OCI-LY7 (cell line): Measurements from ENCODE around the gene TNFSF4. TPM values are rescaled to one million over a fixed set of nuclear protein-coding genes. Genes with fewer than 3 reads are reported as not detected.

Source experiments
- BruUV-seq: library from RNA; stranded (reverse); fragments of 400-500 nt; replicated peaks from 2 replicates; lab custom pipeline; 2021; lab: Mats Ljungman, UMichigan
- CTCF ChIA-PET: fragments of 300-600 bp; sonication (Branson Sonifier 250); formaldehyde crosslinking; loops from one replicate; lab custom pipeline; 2022; ENCODE audit warnings: antibody characterized with exemption; ENCODE audit not compliant: unreplicated experiment; lab: Charles Lee
- POLR2A ChIA-PET: fragments of 300-600 bp; sonication (Branson Sonifier 250); formaldehyde crosslinking; loops from one replicate; lab custom pipeline; 2022; ENCODE audit warnings: antibody characterized with exemption; lab: Charles Lee
- DNase-seq: peaks from one replicate; pipeline ENCODE4 v3.0.0-alpha.2; 2015; ENCODE audit warnings: low spot score
- H2AFZ ChIP-seq: fragments of 200-600 bp; sonication (generic), shearing (Covaris generic); 2 replicates; pipeline ENCODE4 v1.6.1; 2014; ENCODE audit warnings: mild to moderate bottlenecking, antibody characterized with exemption, low read length, moderate library complexity
- H3K27ac ChIP-seq: fragments of 200-600 bp; sonication (generic); 2 replicates; pipeline ENCODE4 v1.5.1; 2014; ENCODE audit warnings: mixed run types, low read depth, mild to moderate bottlenecking, moderate library complexity, low read length, inconsistent platforms; ENCODE audit not compliant: poor library complexity, severe bottlenecking
- H3K36me3 ChIP-seq: fragments of 200-600 bp; sonication (generic); 2 replicates; pipeline ENCODE4 v1.6.1; 2014; ENCODE audit warnings: mild to moderate bottlenecking, antibody characterized with exemption, low read length, moderate library complexity, mixed read lengths; ENCODE audit not compliant: insufficient read depth
- H3K4me1 ChIP-seq: fragments of 200-600 bp; sonication (generic); 2 replicates; pipeline ENCODE4 v1.5.1; 2014; ENCODE audit warnings: mild to moderate bottlenecking, low read length; ENCODE audit not compliant: insufficient read depth, poor library complexity, severe bottlenecking
- H3K4me2 ChIP-seq: fragments of 200-600 bp; sonication (generic); 2 replicates; pipeline ENCODE4 v1.6.1; 2014; ENCODE audit warnings: mild to moderate bottlenecking, low read length
- H3K4me3 ChIP-seq: fragments of 200-600 bp; sonication (generic); 2 replicates; pipeline ENCODE4 v1.5.1; 2014; ENCODE audit warnings: mild to moderate bottlenecking, low read depth, low read length; ENCODE audit not compliant: poor library complexity, severe bottlenecking
- H3K79me2 ChIP-seq: fragments of 200-600 bp; sonication (generic); 2 replicates; pipeline ENCODE4 v1.6.1; 2016; ENCODE audit warnings: low read depth, mild to moderate bottlenecking, low read length, moderate library complexity, mixed read lengths; ENCODE audit not compliant: insufficient read depth
- H3K9me2 ChIP-seq: fragments of 200-600 bp; sonication (generic); 2 replicates; pipeline ENCODE4 v1.6.1; 2016; ENCODE audit warnings: mild to moderate bottlenecking, low read length, mixed read lengths; ENCODE audit not compliant: insufficient read depth
- H3K9me3 ChIP-seq: fragments of 200-600 bp; sonication (generic); 2 replicates; pipeline ENCODE4 v1.6.1; 2014; ENCODE audit warnings: mild to moderate bottlenecking, mixed run types, low read length, mixed read lengths
- H4K20me1 ChIP-seq: fragments of 200-600 bp; sonication (generic); 2 replicates; pipeline ENCODE4 v1.6.1; 2014; ENCODE audit warnings: mild to moderate bottlenecking, antibody characterized with exemption, low read length, moderate library complexity, mixed read lengths; ENCODE audit not compliant: insufficient read depth
- EZH2phosphoT487 ChIP-seq: fragments of 200-600 bp; sonication (generic); IDR thresholded peaks from 2 replicates; pipeline ENCODE4 v1.6.1; 2018; ENCODE audit warnings: low read depth, borderline replicate concordance, mild to moderate bottlenecking, mixed run types, antibody characterized with exemption, low read length, moderate library complexity, mixed read lengths
- intact Hi-C: fragments of 100-400 bp; cut with micrococcal nuclease; formaldehyde crosslinking; loops from one replicate; pipeline ENCODE4 v1.10.0; 2022; ENCODE audit not compliant: unreplicated experiment
- total RNA-seq, 2 experiments: library from RNA; depleted of rRNA in 1 of 2; stranded (reverse); fragments of >200 nt in 1 of 2; shearing (Covaris generic) in 1 of 2; gene quantifications; 2 replicates each; pipeline ENCODE4 v1.2.3, GENCODE V29; 2014 to 2022
- TF ChIP-seq, protein P1 (sequence below): fragments of 200-600 bp; sonication (generic); conservative IDR thresholded peaks from 2 replicates; pipeline ENCODE4 v1.5.1; 2014; ENCODE audit warnings: mild to moderate bottlenecking, antibody characterized with exemption, low read length, moderate library complexity, mixed read lengths

Gene TNFSF4
- total RNA-seq, 2 experiments from 2014 or later: 0.53 to 0.63 TPM

DNA sequence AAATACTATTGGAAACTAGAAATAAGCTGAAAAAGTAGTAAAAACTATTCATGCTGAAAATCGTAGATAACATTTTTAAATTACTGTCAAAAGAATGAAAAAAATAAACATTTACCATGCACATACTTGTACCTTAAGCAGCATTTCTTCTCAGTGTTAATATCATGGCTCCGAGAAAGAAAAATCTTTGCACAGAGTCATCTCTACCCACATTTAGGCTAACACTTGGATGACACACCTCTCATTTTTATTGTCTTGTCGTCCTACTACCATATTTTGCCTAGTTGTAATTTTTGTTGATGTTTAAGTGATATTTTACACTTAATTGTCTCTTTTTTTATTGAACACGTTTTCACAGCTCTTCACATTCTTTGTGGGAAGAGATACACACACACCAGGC, 1.7 kb upstream of the TNFSF4 start:
- H2AFZ ChIP-seq: no peak overlapping the region

DNA sequence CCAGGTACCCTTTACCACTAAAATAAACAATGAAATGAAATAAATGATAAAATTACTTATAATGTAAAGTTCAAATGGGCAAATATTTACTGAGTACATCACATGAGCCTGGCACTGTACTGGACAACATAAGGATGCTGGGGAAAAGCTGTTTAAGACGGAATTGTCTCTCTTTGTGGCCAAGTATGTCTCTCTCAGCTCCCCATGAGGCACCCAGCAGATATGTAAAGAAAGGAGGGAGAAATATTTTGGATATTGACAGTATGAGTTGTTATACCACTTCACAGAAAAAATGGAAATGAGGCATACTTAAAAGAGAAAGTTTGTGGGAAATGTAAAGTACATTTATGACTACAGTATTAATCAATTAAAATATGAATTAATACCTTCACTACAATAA, 1.0 kb upstream of the TNFSF4 start:
- Histone ChIP-seq H3K9me2 (no peaks in the 10 kb centered on the region), H4K20me1 (no peaks in the 10 kb centered on the region), H3K36me3 (no peaks in the 10 kb centered on the region), H3K4me3 (no peak overlapping the region), H3K27ac (no peak overlapping the region), H3K4me1 (no peaks in the 10 kb centered on the region), H3K79me2 (no peaks in the 10 kb centered on the region), H3K9me3 (no peaks in the 10 kb centered on the region), H3K4me2 (no peak overlapping the region), H2AFZ (no peak overlapping the region)
- ChIA-PET CTCF (no interaction called here), POLR2A (no interaction called here)
- no peak for DNase-seq
- intact Hi-C loops: no loop called here
- no peak for TF ChIP-seq EZH2phosphoT487
- TF ChIP-seq, protein P1, sequence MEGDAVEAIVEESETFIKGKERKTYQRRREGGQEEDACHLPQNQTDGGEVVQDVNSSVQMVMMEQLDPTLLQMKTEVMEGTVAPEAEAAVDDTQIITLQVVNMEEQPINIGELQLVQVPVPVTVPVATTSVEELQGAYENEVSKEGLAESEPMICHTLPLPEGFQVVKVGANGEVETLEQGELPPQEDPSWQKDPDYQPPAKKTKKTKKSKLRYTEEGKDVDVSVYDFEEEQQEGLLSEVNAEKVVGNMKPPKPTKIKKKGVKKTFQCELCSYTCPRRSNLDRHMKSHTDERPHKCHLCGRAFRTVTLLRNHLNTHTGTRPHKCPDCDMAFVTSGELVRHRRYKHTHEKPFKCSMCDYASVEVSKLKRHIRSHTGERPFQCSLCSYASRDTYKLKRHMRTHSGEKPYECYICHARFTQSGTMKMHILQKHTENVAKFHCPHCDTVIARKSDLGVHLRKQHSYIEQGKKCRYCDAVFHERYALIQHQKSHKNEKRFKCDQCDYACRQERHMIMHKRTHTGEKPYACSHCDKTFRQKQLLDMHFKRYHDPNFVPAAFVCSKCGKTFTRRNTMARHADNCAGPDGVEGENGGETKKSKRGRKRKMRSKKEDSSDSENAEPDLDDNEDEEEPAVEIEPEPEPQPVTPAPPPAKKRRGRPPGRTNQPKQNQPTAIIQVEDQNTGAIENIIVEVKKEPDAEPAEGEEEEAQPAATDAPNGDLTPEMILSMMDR: no peak
- BruUV-seq: no TSS peak

More for the DNA sequence above, 1.7 kb upstream of the TNFSF4 start:
- no peaks in the 10 kb centered on the region for H4K20me1 ChIP-seq
- no peak for DNase-seq
- H3K36me3 ChIP-seq: no peaks in the 10 kb centered on the region
- POLR2A ChIA-PET: interaction anchor here (0.6 to 0.7 kb wide), 2 partner anchors 10 to 35 kb away, joined by 4 read pairs; no protein-coding TSS in a partner anchor
- no peaks in the 10 kb centered on the region for H3K9me3 ChIP-seq
- H3K4me1 ChIP-seq: no peaks in the 10 kb centered on the region
- no TSS peak for BruUV-seq
- intact Hi-C loops: no loop called here
- no peak overlapping the region for H3K4me3 ChIP-seq
- H3K27ac ChIP-seq: no peak overlapping the region
- CTCF ChIA-PET: no interaction called here
- H3K79me2 ChIP-seq: no peaks in the 10 kb centered on the region
- H3K9me2 ChIP-seq: no peaks in the 10 kb centered on the region
- H3K4me2 ChIP-seq: no peak overlapping the region
- TF ChIP-seq EZH2phosphoT487: no peak
- TF ChIP-seq, protein P1: no peak

DNA sequence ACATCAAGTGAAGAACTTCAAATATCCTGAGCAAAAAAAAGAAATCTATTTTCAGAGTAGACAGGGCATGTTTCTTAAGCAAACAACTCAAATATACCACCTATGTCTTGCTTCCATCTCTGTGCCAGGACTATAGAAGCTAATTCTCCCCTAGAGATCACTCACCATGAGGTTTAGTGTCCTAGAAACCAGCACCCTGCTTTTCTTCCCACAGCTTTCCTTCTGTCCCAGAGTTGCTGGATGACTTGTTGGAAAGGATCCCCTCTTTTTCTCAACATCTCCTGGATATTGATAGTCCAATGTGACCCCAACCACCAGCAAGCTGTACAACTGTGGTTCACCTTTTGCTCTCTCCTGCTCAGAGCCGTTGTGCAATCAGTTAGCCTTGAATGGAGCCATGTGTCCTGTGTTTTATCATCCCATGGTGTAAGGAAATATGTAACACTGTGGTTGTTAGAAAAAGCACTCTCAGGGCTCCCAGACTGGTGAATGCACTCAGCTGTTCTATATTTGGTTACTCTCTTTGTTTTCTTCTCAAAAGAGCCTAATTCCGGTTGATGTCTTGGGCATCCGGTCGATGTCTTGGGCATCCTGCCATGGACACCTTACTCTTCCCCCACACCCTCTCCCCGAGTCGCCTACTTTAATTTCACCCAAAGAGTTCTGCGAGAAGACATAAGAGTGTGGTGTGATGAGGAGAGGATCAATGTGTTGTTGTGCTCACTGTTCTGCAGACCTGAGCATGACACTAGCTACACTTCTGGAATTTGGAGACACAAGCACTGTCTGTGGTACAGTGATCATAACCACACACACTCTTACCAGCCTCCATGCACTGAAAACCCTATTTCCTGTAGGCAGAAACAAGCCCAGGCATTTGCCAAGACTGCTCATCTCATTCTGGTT, 1.7 kb downstream of the TNFSF4 start:
- DNase-seq: no peak
- POLR2A ChIA-PET: interaction anchor here (0.6 to 1.3 kb wide), 2 partner anchors 347 to 464 kb away, joined by 3 to 4 read pairs; no protein-coding TSS in a partner anchor
- no peak overlapping the region for H3K4me2 ChIP-seq

More for the DNA sequence above, 1.7 kb downstream of the TNFSF4 start:
- Histone ChIP-seq H3K4me3 (no peak overlapping the region), H3K36me3 (no peaks in the 10 kb centered on the region), H3K4me1 (no peaks in the 10 kb centered on the region), H3K9me3 (no peaks in the 10 kb centered on the region), H3K27ac (no peak overlapping the region), H3K9me2 (no peaks in the 10 kb centered on the region), H3K79me2 (no peaks in the 10 kb centered on the region), H4K20me1 (no peaks in the 10 kb centered on the region), H2AFZ (no peak overlapping the region)
- TF ChIP-seq EZH2phosphoT487: no peak
- TF ChIP-seq, protein P1: no peak
- CTCF ChIA-PET: no interaction called here
- intact Hi-C loops: no loop called here
- BruUV-seq: no TSS peak
